Duodenal mucosa (tissue), 2 donors: ENCODE measurements around the gene KRT6B.
"Not testable (repeated sequence)": the region's sequence is repeated elsewhere in the genome, so short reads cannot be mapped to it uniquely, and the experiment has no call there.

Experiments used
- H3K27ac ChIP-seq: one replicate; pipeline ENCODE4 v1.7.0; 2013; ENCODE audit warnings: low read depth, low read length
- H3K27me3 ChIP-seq, 2 donors: one replicate each; pipeline ENCODE4 v1.7.0; 2013; ENCODE audit warnings: low read length in 2 of 2, control low read depth in 1 of 2; ENCODE audit not compliant: insufficient read depth in 2 of 2, control insufficient read depth in 1 of 2
- H3K36me3 ChIP-seq, 2 donors: one replicate each; pipeline ENCODE4 v1.7.0; 2013; ENCODE audit warnings: low read length in 2 of 2, control low read depth in 1 of 2; ENCODE audit not compliant: insufficient read depth in 2 of 2, control insufficient read depth in 1 of 2
- H3K4me1 ChIP-seq, 2 donors: one replicate each; pipeline ENCODE4 v1.7.0; 2013; ENCODE audit warnings: low read length in 2 of 2, control low read depth in 1 of 2; ENCODE audit not compliant: insufficient read depth in 2 of 2, control insufficient read depth in 1 of 2
- H3K4me3 ChIP-seq, 2 donors: one replicate each; pipeline ENCODE4 v1.7.0; 2013; ENCODE audit warnings: low read length in 2 of 2, low read depth in 1 of 2
- H3K9ac ChIP-seq, 2 donors: one replicate each; pipeline ENCODE4 v1.7.0; 2013; ENCODE audit warnings: low read length in 2 of 2, low read depth in 1 of 2
- H3K9me3 ChIP-seq, 2 donors: one replicate each; pipeline ENCODE4 v1.7.0; 2013; ENCODE audit warnings: low read length in 2 of 2, control low read depth in 1 of 2; ENCODE audit not compliant: control insufficient read depth in 1 of 2

Gene KRT6B

GRCh38 chr12:52452101-52452500 lies at the start of gene KRT6B:
KRT6B (minus strand) TSS chr12:52452146; CDS start chr12:52452078, 68 bp downstream.
- Histone ChIP-seq H3K9me3 (no peaks in the 10 kb centered on the region), H3K4me3 (no peak within 1 kb of the TSS), H3K9ac (no peak within 1 kb of the TSS), H3K4me1 (no peaks in the 10 kb centered on the region), H3K27ac (no peak within 1 kb of the TSS), H3K36me3 (no peaks in the 10 kb centered on the region), H3K27me3 (no peaks in the 10 kb centered on the region)

GRCh38 chr12:52501490-52501889 lies 49.5 kb upstream of the KRT6B start:
- H3K9me3 ChIP-seq = no peaks in the 10 kb centered on the region
- peaks cover 0 to 2% of the 10 kb centered on the region in 2 donors for H3K27me3 ChIP-seq
- H3K4me3 ChIP-seq = no peak overlapping the region
- no peaks in the 10 kb centered on the region for H3K4me1 ChIP-seq
- H3K36me3 ChIP-seq = no peaks in the 10 kb centered on the region
- no peak overlapping the region for H3K9ac ChIP-seq
- no peak overlapping the region for H3K27ac ChIP-seq

GRCh38 chr12:52500574-52500973 lies 48.6 kb upstream of the KRT6B start:
- not testable (repeated sequence) for H3K9me3 ChIP-seq, H3K4me3 ChIP-seq, H3K4me1 ChIP-seq, H3K36me3 ChIP-seq, H3K9ac ChIP-seq, H3K27me3 ChIP-seq, H3K27ac ChIP-seq

- H3K4me3 ChIP-seq = no peak overlapping the region
- H3K9ac ChIP-seq = no peak overlapping the region
- peaks cover 0 to 2% of the 10 kb centered on the region in 2 donors for H3K27me3 ChIP-seq
- H3K4me1 ChIP-seq = no peaks in the 10 kb centered on the region
- no peaks in the 10 kb centered on the region for H3K36me3 ChIP-seq
- H3K9me3 ChIP-seq = no peaks in the 10 kb centered on the region
- H3K27ac ChIP-seq = no peak overlapping the region
Measured at GRCh38 chr12:52499806-52500560, 48.0 kb upstream of the KRT6B start.

GRCh38 chr12:52498946-52499345 lies 47.0 kb upstream of the KRT6B start:
- H3K4me3 ChIP-seq = no peak overlapping the region
- H3K4me1 ChIP-seq = no peaks in the 10 kb centered on the region
- H3K9ac ChIP-seq = no peak overlapping the region
- H3K27me3 ChIP-seq = peaks cover 0 to 2% of the 10 kb centered on the region in 2 donors
- H3K9me3 ChIP-seq = no peaks in the 10 kb centered on the region
- no peaks in the 10 kb centered on the region for H3K36me3 ChIP-seq
- no peak overlapping the region for H3K27ac ChIP-seq

- H3K4me1 ChIP-seq = no peaks in the 10 kb centered on the region
- peaks cover 0 to 2% of the 10 kb centered on the region in 2 donors for H3K27me3 ChIP-seq
- no peak overlapping the region for H3K27ac ChIP-seq
- no peak overlapping the region for H3K4me3 ChIP-seq
- no peaks in the 10 kb centered on the region for H3K36me3 ChIP-seq
- H3K9ac ChIP-seq = no peak overlapping the region
- H3K9me3 ChIP-seq = no peaks in the 10 kb centered on the region
Measured at GRCh38 chr12:52497975-52498374, 46.0 kb upstream of the KRT6B start.

GRCh38 chr12:52496590-52497071 lies 44.7 kb upstream of the KRT6B start:
- Histone ChIP-seq H3K36me3 (no peaks in the 10 kb centered on the region), H3K27ac (no peak overlapping the region), H3K9me3 (no peaks in the 10 kb centered on the region), H3K4me1 (no peaks in the 10 kb centered on the region), H3K4me3 (no peak overlapping the region), H3K27me3 (peaks cover 0 to 5% of the 10 kb centered on the region in 2 donors), H3K9ac (no peak overlapping the region)

GRCh38 chr12:52496054-52496453 lies 44.1 kb upstream of the KRT6B start:
- H3K36me3 ChIP-seq = no peaks in the 10 kb centered on the region
- H3K27me3 ChIP-seq = peaks cover 0 to 5% of the 10 kb centered on the region in 2 donors
- no peak overlapping the region for H3K9ac ChIP-seq
- H3K4me1 ChIP-seq = no peaks in the 10 kb centered on the region
- H3K4me3 ChIP-seq = no peak overlapping the region
- H3K9me3 ChIP-seq = no peaks in the 10 kb centered on the region
- no peak overlapping the region for H3K27ac ChIP-seq

- H3K9me3 ChIP-seq = no peaks in the 10 kb centered on the region
- H3K36me3 ChIP-seq = no peaks in the 10 kb centered on the region
- H3K27me3 ChIP-seq = peaks cover 0 to 5% of the 10 kb centered on the region in 2 donors
- H3K27ac ChIP-seq = no peak overlapping the region
- no peak overlapping the region for H3K4me3 ChIP-seq
- H3K9ac ChIP-seq = no peak overlapping the region
- H3K4me1 ChIP-seq = no peaks in the 10 kb centered on the region
Measured at GRCh38 chr12:52495389-52495788, 43.4 kb upstream of the KRT6B start.

- H3K36me3 ChIP-seq = no peaks in the 10 kb centered on the region
- no peak overlapping the region for H3K4me3 ChIP-seq
- H3K27me3 ChIP-seq = peaks cover 0 to 5% of the 10 kb centered on the region in 2 donors
- no peaks in the 10 kb centered on the region for H3K9me3 ChIP-seq
- no peak overlapping the region for H3K27ac ChIP-seq
- no peak overlapping the region for H3K9ac ChIP-seq
- no peaks in the 10 kb centered on the region for H3K4me1 ChIP-seq
Measured at GRCh38 chr12:52494518-52494917, 42.6 kb upstream of the KRT6B start.
